OCI-LY1 (cell line): ENCODE results near the gene PGBD5.

Source experiments
- H2AFZ ChIP-seq: fragments of 200-600 bp; sonication (generic), shearing (Covaris generic); 2 replicates; pipeline ENCODE4 v1.6.0; 2014; ENCODE audit warnings: antibody characterized with exemption, mild to moderate bottlenecking, low read length
- H3F3A ChIP-seq: fragments of 200-600 bp; sonication (generic), shearing (Covaris generic); 2 replicates; pipeline ENCODE4 v1.6.0; 2014; ENCODE audit warnings: mild to moderate bottlenecking, antibody characterized with exemption, low read length, moderate library complexity; ENCODE audit not compliant: insufficient read depth
- H3K27ac ChIP-seq: fragments of 200-600 bp; sonication (generic); 2 replicates; pipeline ENCODE4 v1.5.1; 2014; ENCODE audit warnings: low read length, mixed run types, mild to moderate bottlenecking, low read depth; ENCODE audit not compliant: poor library complexity, severe bottlenecking
- H3K27me3 ChIP-seq: fragments of 200-600 bp; sonication (generic); 2 replicates; pipeline ENCODE4 v1.6.0; 2014; ENCODE audit warnings: antibody characterized with exemption, mild to moderate bottlenecking, low read length, moderate library complexity; ENCODE audit not compliant: insufficient read depth
- H3K36me3 ChIP-seq: fragments of 200-600 bp; sonication (generic); 2 replicates; pipeline ENCODE4 v1.6.1; 2014; ENCODE audit warnings: mild to moderate bottlenecking, antibody characterized with exemption, low read length, moderate library complexity, mixed read lengths; ENCODE audit not compliant: insufficient read depth
- H3K4me1 ChIP-seq: fragments of 200-600 bp; sonication (generic); 2 replicates; pipeline ENCODE4 v1.5.1; 2014; ENCODE audit warnings: mild to moderate bottlenecking, low read length, moderate library complexity; ENCODE audit not compliant: insufficient read depth, severe bottlenecking
- H3K4me2 ChIP-seq: fragments of 200-600 bp; sonication (generic), shearing (Covaris generic); 2 replicates; pipeline ENCODE4 v1.6.1; 2014; ENCODE audit warnings: low read length
- H3K4me3 ChIP-seq: fragments of 200-600 bp; sonication (generic); 2 replicates; pipeline ENCODE4 v1.5.1; 2014; ENCODE audit warnings: low read length, low read depth, mild to moderate bottlenecking, mixed read lengths; ENCODE audit not compliant: poor library complexity, severe bottlenecking
- H3K79me2 ChIP-seq: fragments of 200-600 bp; shearing (Covaris generic); 2 replicates; pipeline ENCODE4 v1.6.1; 2016; ENCODE audit warnings: mixed run types, low read length, mixed read lengths; ENCODE audit not compliant: insufficient read depth
- H3K9ac ChIP-seq: fragments of 200-600 bp; sonication (generic), shearing (Covaris generic); 2 replicates; pipeline ENCODE4 v1.6.1; 2014; ENCODE audit warnings: mild to moderate bottlenecking, low read length, mixed read lengths
- H3K9me2 ChIP-seq: fragments of 200-600 bp; sonication (generic), shearing (Covaris generic); 2 replicates; pipeline ENCODE4 v1.6.1; 2014; ENCODE audit warnings: low read depth, mild to moderate bottlenecking, low read length, mixed read lengths
- H3K9me3 ChIP-seq: fragments of 200-600 bp; shearing (Covaris generic); 2 replicates; pipeline ENCODE4 v1.6.1; 2014; ENCODE audit warnings: low read length, mixed read lengths
- H4K20me1 ChIP-seq: fragments of 200-600 bp; sonication (generic), shearing (Covaris generic); 2 replicates; pipeline ENCODE4 v1.6.0; 2016; ENCODE audit warnings: mild to moderate bottlenecking, low read length; ENCODE audit not compliant: insufficient read depth
- EZH2 ChIP-seq: fragments of 200-600 bp; sonication (generic), shearing (Covaris generic); IDR thresholded peaks from 2 replicates; pipeline ENCODE4 v1.8.0; 2017; ENCODE audit warnings: borderline replicate concordance, mixed run types, mild to moderate bottlenecking, antibody characterized with exemption, low read length, moderate library complexity, mixed read lengths
- TF ChIP-seq, protein P1 (sequence below): fragments of 200-600 bp; sonication (generic), shearing (Covaris generic); IDR thresholded peaks from 2 replicates; pipeline ENCODE4 v1.5.1; 2017; ENCODE audit warnings: mild to moderate bottlenecking, antibody characterized with exemption, low read length, moderate library complexity, mixed read lengths

PGBD5 gene

DNA sequence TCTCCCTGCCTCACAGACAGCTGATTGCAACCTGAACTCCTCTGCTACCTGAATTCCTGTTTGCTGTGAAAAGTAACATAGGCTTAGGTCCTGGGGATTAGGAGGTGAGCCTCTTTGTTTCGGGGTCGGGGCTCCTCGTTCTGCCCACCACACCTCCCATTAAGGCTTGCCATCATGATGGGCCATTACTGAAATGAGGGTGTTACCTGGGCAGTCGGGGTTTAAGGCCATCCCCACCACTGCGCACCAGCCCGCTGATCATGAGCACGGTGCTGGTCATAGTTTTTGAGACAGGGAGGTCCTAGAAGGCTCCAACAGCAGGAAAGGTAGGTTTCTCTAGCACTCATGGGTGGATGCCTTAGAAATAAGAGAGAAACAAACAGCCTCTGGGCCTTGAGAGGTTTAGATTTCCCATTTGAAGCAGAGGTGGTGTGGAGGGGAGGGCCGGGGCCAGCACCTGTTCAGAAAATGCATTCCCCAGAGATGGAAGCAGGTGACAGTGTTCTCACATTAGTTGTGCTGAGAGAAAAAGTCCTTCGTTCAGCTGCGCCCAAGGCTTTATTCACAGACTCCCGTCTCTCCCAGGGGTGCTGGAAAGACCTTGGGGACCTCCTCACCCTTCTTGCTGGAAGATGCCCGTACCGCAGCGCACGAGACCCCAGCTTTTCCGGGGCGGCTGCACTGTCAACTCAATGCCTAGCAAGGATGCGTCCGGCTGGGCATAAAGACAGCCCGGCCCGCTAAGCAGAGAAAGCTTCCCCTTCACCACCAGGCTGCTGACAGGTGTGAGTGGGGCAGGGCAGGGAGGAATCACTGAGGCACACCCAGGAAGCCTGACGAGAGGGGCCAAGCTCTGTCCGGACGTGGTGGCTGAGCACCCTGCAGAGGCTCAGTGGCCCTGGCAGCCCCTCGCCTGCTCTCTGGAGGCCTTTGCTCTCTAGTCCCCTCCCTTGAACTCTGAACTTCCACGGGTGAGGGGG, 125.5 kb downstream of the PGBD5 start:
- Histone ChIP-seq H3K4me1 (peaks cover 51% of the 10 kb centered on the region), H3K79me2 (no peaks in the 10 kb centered on the region), H3F3A (no peaks in the 10 kb centered on the region), H2AFZ (no peak overlapping the region), H3K4me2 (peak overlapping the region; percentile 62), H3K27ac (peak overlapping the region; percentile 92), H3K9ac (peak overlapping the region; percentile 56; the same call in 1 of the 2 replicates), H3K27me3 (no peaks in the 10 kb centered on the region), H4K20me1 (no peaks in the 10 kb centered on the region), H3K9me2 (no peaks in the 10 kb centered on the region), H3K4me3 (peak overlapping the region; percentile 40), H3K9me3 (no peaks in the 10 kb centered on the region), H3K36me3 (no peaks in the 10 kb centered on the region)
- TF ChIP-seq, protein P1, sequence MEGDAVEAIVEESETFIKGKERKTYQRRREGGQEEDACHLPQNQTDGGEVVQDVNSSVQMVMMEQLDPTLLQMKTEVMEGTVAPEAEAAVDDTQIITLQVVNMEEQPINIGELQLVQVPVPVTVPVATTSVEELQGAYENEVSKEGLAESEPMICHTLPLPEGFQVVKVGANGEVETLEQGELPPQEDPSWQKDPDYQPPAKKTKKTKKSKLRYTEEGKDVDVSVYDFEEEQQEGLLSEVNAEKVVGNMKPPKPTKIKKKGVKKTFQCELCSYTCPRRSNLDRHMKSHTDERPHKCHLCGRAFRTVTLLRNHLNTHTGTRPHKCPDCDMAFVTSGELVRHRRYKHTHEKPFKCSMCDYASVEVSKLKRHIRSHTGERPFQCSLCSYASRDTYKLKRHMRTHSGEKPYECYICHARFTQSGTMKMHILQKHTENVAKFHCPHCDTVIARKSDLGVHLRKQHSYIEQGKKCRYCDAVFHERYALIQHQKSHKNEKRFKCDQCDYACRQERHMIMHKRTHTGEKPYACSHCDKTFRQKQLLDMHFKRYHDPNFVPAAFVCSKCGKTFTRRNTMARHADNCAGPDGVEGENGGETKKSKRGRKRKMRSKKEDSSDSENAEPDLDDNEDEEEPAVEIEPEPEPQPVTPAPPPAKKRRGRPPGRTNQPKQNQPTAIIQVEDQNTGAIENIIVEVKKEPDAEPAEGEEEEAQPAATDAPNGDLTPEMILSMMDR = no peak
- TF ChIP-seq EZH2 = no peak

DNA sequence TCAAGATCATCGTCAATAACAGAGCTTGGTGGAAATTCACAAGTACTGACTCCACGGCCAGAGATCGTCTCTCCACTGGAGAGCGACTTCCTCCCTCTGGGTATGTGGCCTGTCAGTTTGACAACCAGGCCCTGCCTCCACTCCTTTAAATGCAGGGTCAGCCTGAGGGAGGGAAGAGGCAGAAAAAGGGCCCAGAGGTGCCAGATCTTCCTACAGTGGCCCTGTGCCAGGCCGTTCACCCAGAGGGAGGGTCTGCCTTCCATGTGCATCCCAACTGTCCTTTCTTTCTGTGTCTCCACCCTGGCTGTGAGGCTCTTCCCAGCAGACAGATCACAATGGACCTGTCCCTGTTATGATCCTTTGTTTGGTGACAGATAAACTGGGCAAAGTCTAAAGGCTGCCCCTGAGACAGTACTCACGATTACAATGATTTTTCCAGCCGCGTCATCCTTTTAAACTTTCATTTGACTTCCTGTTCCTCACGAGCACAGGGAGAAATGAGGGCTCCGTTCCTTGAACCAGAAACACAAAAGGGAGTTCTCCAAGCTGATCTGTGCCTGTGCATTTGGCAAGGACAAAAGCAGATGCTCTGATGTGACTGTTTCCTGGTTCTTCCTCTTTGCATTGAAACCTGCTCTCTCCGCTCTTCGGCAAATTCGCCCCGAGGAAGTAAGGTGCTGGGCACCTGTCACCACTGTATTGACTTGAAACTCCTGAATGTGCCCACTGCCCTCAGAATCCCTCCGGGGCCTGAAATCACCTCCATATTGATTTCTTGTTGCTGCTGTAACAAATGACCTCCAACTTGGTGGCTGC, 126.7 kb downstream of the PGBD5 start:
- no peaks in the 10 kb centered on the region for H3K9me3 ChIP-seq
- H3F3A ChIP-seq = no peaks in the 10 kb centered on the region
- peaks cover 59% of the 10 kb centered on the region for H3K4me1 ChIP-seq
- peak overlapping the region; percentile 92 for H3K27ac ChIP-seq
- peak overlapping the region; percentile 56; the same call in 1 of the 2 replicates for H3K9ac ChIP-seq
- H3K27me3 ChIP-seq = no peaks in the 10 kb centered on the region
- peak overlapping the region; percentile 40 for H3K4me3 ChIP-seq
- peak overlapping the region; percentile 42; the same call in 1 of the 2 replicates for H2AFZ ChIP-seq
- no peaks in the 10 kb centered on the region for H3K79me2 ChIP-seq
- no peaks in the 10 kb centered on the region for H4K20me1 ChIP-seq
- peak overlapping the region; percentile 62 for H3K4me2 ChIP-seq
- no peaks in the 10 kb centered on the region for H3K36me3 ChIP-seq
- no peaks in the 10 kb centered on the region for H3K9me2 ChIP-seq
- TF ChIP-seq, protein P1 = no peak
- TF ChIP-seq EZH2 = no peak

DNA sequence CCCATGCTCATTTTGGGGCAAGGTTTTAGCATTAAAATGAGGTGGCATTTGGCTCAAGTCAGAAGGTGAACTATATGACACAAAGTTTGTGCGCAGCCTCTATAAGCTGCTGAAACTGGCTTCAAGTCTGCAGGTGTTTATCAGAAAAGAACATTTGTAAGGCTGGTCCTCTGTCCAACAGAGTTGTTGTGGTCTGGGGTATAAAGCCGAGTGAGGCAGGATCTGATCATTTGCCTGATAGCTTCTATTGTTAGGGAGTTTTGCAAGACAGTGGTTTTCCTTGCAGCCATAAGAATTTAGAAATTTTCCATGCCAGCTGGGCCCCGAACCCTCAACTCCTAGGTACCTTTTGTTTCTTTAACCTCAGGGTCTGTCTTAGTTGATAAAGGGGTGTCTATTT, 130.8 kb downstream of the PGBD5 start:
- Histone ChIP-seq H3K79me2 (no peaks in the 10 kb centered on the region), H3K4me2 (no peak overlapping the region), H3K9me3 (no peaks in the 10 kb centered on the region), H3K9me2 (no peaks in the 10 kb centered on the region), H3K9ac (no peak overlapping the region), H3K4me1 (peaks cover 53% of the 10 kb centered on the region), H3K27me3 (no peaks in the 10 kb centered on the region), H3K27ac (peak overlapping the region; percentile 34), H3K36me3 (no peaks in the 10 kb centered on the region), H3F3A (no peaks in the 10 kb centered on the region), H3K4me3 (no peak overlapping the region), H4K20me1 (no peaks in the 10 kb centered on the region), H2AFZ (no peak overlapping the region)
- TF ChIP-seq EZH2 = no peak
- TF ChIP-seq, protein P1 = no peak
